HepG2 (cell line): ENCODE results near the gene CEMP1. TPM values are rescaled to one million over a fixed set of nuclear protein-coding genes. Genes with fewer than 3 reads are reported as not detected.

Experiments used
- AKAP8 ChIP-seq: sonication (generic); formaldehyde crosslinking; IDR thresholded peaks from 2 replicates; pipeline ENCODE4 v1.5.1; 2020; ENCODE audit warnings: mild to moderate bottlenecking, missing genetic modification reagents
- BCL3 ChIP-seq: sonication (generic); formaldehyde crosslinking; IDR thresholded peaks from 2 replicates; pipeline ENCODE4 v1.5.1; 2020; ENCODE audit warnings: mild to moderate bottlenecking, missing genetic modification reagents, moderate library complexity
- CEBPG ChIP-seq: IDR thresholded peaks from 2 replicates; pipeline ENCODE4 v1.6.1; 2016
- FLYWCH1 ChIP-seq: sonication (generic); formaldehyde crosslinking; IDR thresholded peaks from 2 replicates; pipeline ENCODE4 v1.8.1; 2023; ENCODE audit warnings: mild to moderate bottlenecking, missing genetic modification reagents
- FOXA3 ChIP-seq: IDR thresholded peaks from 2 replicates; pipeline ENCODE4 v1.6.1; 2016; ENCODE audit warnings: missing genetic modification reagents, missing compliant biosample characterization
- POGZ ChIP-seq: sonication (generic); formaldehyde crosslinking; IDR thresholded peaks from 2 replicates; pipeline ENCODE4 v1.4.0; 2020; ENCODE audit warnings: mild to moderate bottlenecking, missing genetic modification reagents
- SAP130 ChIP-seq: IDR thresholded peaks from 2 replicates; pipeline ENCODE4 v1.6.1; 2016; ENCODE audit warnings: low read depth
- TFAP4 ChIP-seq: sonication (generic); IDR thresholded peaks from 2 replicates; pipeline ENCODE4 v1.6.1; 2016; ENCODE audit warnings: low read depth, borderline replicate concordance
- TMF1 ChIP-seq: sonication (generic); formaldehyde crosslinking; IDR thresholded peaks from 2 replicates; pipeline ENCODE4 v1.8.1; 2022; ENCODE audit warnings: low read depth, missing genetic modification reagents
- YEATS2 ChIP-seq: sonication (generic); formaldehyde crosslinking; IDR thresholded peaks from 2 replicates; pipeline ENCODE4 v1.4.0; 2020; ENCODE audit warnings: missing genetic modification reagents, borderline replicate concordance
- ZNF574 ChIP-seq: sonication (generic); formaldehyde crosslinking; IDR thresholded peaks from 2 replicates; pipeline ENCODE4 v1.4.0; 2020; ENCODE audit warnings: missing genetic modification reagents
- ZNF609 ChIP-seq: sonication (generic); formaldehyde crosslinking; IDR thresholded peaks from 2 replicates; pipeline ENCODE4 v1.4.0; 2020; ENCODE audit warnings: mild to moderate bottlenecking, missing genetic modification reagents, borderline replicate concordance
- ZNF672 ChIP-seq: sonication (generic); formaldehyde crosslinking; IDR thresholded peaks from 2 replicates; pipeline ENCODE4 v1.8.1; 2022; ENCODE audit warnings: missing genetic modification reagents
- ZNF687 ChIP-seq: sonication (generic); formaldehyde crosslinking; IDR thresholded peaks from 2 replicates; pipeline ENCODE4 v1.5.1; 2020; ENCODE audit warnings: mild to moderate bottlenecking, missing genetic modification reagents, moderate library complexity
- ZNF816 ChIP-seq: sonication (generic); formaldehyde crosslinking; IDR thresholded peaks from 2 replicates; pipeline ENCODE4 v1.8.0; 2022; ENCODE audit warnings: missing genetic modification reagents, mild to moderate bottlenecking, borderline replicate concordance
- polyA plus RNA-seq, 8 experiments: library from polyadenylated mRNA; depleted of rRNA in 3 of 8; stranded (reverse) in 7 of 8; unstranded in 1 of 8; fragments of >200 nt; fragmentation: Illumina TruSeq in 4 of 8; extraction: Trizol in 4 of 8; gene quantifications; 2 replicates each; pipeline versions ENCODE4 v1.2.1 to v1.2.3, GENCODE V29; 2011 to 2016; ENCODE audit warnings: low read depth in 4 of 8, missing spikeins in 1 of 8, mixed read lengths in 1 of 8; ENCODE audit not compliant: insufficient read depth in 1 of 8
- total RNA-seq, 5 experiments: library from RNA; depleted of rRNA; stranded (reverse); fragments of >200 nt; fragmentation: Illumina TruSeq; extraction: Trizol; gene quantifications; 2 replicates each; pipeline ENCODE4 v1.2.3, GENCODE V29; 2016; ENCODE audit warnings: low read depth in 1 of 5

CEMP1 gene
- total and polyA plus RNA-seq, 2 of the 13 experiments (the other 11 are each of a cell fraction or from before 2014, with no cell fraction given) = not detected

GRCh38 chr16:2484898-2485508 is 46.2 kb downstream of the CEMP1 start (continued):
- peak; percentile 88 for TF ChIP-seq FOXA3 (CRISPR knock-in tag)
- 0 out of 2 replicates have a peak, but pooled peaks have one; percentile 30 for TF ChIP-seq BCL3 (CRISPR knock-in tag)
- peak; percentile 93 for TF ChIP-seq CEBPG (CRISPR knock-in tag)
- TF ChIP-seq SAP130 = peak; percentile 95
- no peak for TF ChIP-seq TMF1 (CRISPR knock-in tag)
- TF ChIP-seq ZNF816 (CRISPR knock-in tag) = peak; percentile 65; the same call in 1 of the 2 replicates
- peak; percentile 86 for TF ChIP-seq ZNF609
- 0 out of 2 replicates have a peak, but pooled peaks have one; percentile 58 for TF ChIP-seq YEATS2 (CRISPR knock-in tag)
- 0 out of 2 replicates have a peak, but pooled peaks have one; percentile 38 for TF ChIP-seq POGZ (CRISPR knock-in tag)
- TF ChIP-seq FLYWCH1 (CRISPR knock-in tag) = no peak
- peak; percentile 89 for TF ChIP-seq ZNF687
- no peak for TF ChIP-seq ZNF672 (CRISPR knock-in tag)
- peak; percentile 65; the same call in 1 of the 2 replicates for TF ChIP-seq AKAP8 (CRISPR knock-in tag)
- peak; percentile 82 for TF ChIP-seq ZNF574
- peak; percentile 57; the same call in 1 of the 2 replicates for TF ChIP-seq TFAP4
